Activated CD4-positive, alpha-beta T cell treated with anti-CD3 and anti-CD28 coated beads for 48 hours (primary cell): ENCODE results near the gene PNPLA7.
"Not testable (repeated sequence)": the region's sequence is repeated elsewhere in the genome, so short reads cannot be mapped to it uniquely, and the experiment has no call there.

Source experiments
- DNase-seq: peaks from one replicate; pipeline ENCODE4 v3.0.0-alpha.2; 2020

The PNPLA7 gene

DNA sequence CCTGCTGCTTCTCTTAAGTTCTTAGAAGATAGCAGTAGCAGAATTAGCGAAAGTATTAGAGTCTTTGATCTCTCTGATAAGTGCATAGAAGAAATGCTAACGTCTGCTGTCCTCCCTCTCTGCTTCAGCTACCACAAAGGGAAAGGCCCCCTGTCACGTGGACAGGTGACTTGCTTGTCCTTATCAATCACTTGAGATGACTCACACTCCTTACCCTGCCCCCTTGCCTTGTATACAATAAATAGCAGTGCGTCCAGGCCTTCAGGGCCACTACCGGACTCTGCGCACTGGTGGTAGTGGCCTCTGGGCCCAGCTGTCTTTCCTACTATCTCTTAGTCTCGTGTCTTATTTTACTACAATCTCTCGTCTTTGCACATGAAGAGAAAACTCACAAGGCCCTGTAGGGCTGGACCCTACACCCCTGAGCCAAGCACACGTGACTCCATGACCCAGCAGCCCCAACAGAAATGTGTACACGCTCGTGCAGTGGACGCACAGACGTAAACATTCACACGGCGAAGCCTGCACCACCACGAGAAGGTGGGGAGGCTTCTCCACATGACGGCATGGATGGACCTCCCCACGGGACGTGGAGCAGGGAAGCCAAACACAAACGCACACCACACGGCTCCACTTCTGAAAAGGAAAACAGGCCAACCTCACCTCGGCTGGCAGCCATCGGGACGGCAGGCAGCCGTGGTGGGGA lies 38.3 kb downstream of the PNPLA7 start:
- no peak for DNase-seq

DNA sequence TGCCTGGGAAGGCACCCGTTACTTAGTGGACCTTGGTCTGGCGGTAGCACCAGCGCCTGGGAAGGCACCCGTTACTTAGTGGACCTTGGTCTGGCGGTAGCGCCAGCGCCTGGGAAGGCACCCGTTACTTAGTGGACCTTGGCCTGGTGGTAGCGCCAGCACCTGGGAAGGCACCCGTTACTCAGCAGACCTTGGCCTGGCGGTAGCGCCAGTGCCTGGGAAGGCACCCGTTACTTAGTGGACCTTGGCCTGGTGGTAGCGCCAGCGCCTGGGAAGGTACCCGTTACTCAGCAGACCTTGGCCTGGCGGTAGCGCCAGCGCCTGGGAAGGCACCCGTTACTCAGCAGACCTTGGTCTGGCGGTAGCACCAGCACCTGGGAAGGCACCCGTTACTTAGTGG lies 39.1 kb downstream of the PNPLA7 start:
- not testable (repeated sequence) for DNase-seq

DNA sequence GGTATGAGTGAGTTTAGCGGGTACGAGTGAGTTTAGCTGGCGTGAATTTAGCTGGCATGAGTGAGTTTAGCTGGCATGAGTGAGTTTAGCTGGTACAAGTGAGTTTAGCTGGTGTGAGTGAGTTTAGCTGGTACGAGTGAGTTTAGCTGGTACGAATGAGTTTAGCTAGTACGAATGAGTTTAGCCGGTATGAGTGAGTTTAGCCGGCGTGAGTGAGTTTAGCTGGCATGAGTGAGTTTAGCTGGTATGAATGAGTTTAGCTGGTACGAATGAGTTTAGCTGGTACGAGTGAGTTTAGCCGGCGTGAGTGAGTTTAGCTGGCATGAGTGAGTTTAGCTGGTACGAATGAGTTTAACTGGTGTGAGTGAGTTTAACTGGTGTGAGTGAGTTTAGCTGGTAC lies 41.0 kb downstream of the PNPLA7 start:
- no peak for DNase-seq

DNA sequence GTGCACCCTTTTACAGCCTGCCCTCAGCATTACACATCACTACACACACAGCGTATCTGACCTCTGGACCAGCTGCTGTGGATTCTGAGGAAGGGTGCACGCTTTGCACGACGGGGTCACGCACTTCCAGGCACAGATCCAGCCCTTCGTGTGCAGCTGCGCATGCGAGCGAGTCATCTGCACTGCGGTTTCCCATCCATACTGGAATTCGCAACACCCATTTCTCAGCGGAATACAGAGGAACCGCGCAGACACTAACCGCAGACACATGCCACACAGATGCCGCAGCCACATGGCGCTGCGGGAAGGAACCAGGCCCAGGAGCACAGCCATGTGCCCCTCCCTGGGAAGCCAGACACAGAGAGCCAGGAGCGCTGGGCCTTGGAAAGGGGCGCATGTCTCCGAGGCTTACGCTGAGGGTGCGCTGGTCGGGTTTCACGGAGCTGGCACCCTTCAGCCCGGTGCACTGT lies 43.5 kb downstream of the PNPLA7 start:
- no peak for DNase-seq

DNA sequence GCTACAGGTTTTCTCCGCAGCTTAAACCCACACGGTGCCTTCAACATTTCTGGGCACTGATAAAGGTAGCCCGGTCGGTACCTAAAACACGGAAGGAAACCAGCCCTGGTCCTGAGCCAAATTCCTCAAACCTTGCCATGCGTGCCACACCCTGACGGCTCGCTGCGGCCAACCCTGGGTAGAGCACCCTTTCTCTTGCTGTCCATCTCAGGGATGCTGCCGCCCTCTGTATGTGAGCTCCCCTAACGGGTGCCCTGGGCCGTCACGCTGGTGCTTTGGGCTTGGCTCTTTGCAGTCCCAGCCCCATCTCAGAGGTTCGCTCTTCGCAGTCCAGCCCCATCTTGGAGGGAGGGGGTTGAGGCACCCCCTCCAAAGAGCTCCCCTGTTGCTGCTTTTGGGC lies 43.9 kb downstream of the PNPLA7 start:
- DNase-seq: no peak

DNA sequence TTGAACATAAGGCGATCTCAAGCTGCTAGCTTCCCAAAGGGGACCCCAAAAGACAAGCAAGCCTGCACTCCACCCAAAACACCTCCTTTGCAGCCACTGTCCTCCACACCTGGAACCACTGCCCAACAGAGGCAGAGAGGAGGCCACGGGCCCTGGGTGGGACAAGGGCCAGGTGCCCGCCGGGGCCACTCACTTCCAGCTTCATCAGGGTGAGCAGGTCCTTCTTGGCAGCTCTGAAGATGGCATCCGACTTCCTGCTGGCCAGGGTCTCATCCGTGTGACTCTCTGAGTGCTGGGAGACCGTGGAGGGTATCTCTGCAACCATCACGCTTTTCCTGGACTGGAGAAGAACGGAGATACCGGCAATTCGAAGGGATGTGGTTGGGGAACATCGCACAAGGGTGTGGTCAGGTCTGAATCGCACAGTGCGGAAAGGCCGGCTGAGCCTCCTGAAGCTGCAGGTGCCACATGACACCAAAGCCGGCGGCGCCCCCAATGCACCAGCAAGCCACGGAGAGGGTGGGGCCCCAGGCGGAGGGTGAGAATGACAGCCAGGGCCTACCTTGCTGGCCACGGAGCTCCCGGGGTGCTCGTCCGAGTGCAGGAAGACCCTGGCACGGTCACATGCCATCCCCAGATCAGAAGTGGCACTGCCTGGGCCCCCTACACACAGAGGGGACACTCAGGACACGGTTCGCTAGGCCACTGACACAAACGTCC lies 44.6 kb downstream of the PNPLA7 start:
- DNase-seq: no peak

DNA sequence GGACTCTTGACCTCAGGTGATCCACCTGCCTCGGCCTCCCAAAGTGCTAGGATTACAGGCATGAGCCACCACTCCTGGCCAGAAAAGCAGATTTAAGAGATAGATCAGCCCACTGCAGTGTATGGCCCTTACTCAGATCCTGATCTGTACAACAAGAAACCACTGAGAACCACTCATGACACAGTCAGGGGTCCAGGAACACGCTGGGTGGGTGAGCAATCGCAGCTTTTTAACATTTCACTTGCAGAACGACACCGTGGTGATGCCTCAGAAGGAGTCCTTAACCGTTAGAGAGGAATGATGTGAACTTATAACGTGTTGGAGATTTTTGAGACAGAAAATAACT lies 45.8 kb downstream of the PNPLA7 start:
- peak; percentile 18 for DNase-seq

DNA sequence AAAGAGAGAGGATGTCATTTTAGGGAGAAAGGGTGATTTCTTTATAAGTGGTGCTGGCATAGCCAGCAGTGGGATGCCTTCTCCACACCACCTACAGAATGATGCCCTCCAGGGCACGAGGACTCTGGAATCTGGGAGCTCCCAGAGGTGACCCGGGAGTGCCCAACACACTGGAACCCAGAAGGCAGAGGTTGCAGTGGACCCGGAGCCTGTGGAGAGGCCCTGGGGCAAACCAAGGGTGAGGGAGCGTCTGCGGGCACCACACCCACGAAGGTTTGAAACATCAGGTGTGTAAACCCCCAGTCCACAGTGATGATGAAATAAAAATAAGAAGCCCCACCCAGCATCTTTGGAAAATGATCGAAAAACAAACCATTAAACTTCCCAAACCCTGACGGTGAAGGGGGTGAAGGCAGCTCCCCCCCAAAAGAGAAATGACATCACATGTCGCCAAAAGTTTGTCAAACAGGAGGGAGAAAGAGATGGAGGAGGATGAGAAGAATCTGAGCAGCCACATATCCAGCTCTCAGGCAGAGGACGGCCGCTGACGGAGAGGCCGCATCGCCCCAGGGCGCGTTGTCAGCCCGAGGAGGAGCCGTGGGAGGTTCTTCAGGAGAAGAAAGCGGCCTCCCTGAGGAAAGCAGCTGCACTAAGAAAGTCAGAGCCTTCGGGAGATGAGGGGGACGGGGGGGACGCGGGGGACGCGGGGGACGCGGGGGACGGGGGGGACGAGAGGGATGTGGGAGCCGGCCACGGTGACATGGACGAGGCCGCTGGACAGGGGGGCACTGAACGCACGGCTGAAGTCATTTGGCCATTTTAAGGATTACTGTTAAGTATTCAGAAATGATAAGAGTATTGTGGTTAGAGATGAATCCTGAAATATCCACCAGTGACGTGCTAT lies 47.9 kb downstream of the PNPLA7 start:
- DNase-seq: peak; percentile 16

DNA sequence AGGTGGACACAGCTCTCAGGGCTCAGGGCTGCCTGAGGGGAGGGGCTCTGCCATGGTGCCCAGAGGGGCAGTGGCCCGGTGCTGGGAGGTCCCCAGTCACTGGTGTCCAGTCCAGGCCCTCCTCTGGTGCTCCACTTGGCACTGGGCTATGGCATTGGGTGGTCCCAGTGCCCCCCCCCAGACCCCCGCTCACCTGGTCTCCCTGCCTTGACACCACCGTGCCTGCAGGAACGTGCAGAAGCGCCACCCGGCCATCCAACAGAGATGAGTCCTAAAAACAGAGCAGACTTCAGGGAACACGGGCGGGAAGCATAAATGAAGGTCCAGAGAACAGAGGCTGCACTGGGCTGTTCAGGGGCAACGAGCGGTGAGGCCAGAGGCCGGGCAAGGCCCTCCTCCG lies 48.7 kb downstream of the PNPLA7 start:
- no peak for DNase-seq

DNA sequence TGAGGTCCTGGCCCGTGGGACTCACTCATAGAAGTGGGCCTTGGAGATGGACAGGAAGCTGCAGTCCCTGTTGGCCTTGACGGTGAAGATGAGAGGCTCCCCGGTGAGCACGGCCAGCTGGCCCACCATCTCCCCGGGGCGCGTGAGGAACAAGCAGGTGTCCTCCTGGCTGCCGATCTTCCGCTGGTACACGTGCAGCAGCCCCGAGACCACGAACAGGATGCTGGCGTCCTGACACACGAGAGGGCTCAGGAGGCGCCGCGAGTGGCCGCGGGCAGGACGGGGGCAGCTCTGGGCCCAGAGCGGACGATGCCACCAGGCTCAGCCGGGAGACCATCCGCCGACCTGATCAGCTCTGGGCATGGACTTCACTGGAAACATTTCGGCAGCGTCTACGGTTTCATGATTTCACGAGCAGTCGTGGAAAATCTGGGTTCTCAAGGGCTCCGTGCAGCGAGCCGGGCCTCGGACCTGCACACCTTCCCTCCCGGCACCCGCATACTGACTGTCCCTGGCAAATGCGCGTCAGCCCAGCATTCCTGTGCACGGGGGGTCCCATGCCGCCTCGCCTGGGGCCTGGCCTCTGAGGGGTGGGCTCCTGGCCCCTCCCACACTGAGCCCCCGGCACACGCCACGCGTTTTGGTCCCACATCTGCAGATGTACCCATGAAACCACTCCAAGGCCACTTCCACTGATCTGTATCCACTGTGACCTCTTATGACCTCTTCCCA lies 49.4 kb downstream of the PNPLA7 start:
- DNase-seq: no peak

DNA sequence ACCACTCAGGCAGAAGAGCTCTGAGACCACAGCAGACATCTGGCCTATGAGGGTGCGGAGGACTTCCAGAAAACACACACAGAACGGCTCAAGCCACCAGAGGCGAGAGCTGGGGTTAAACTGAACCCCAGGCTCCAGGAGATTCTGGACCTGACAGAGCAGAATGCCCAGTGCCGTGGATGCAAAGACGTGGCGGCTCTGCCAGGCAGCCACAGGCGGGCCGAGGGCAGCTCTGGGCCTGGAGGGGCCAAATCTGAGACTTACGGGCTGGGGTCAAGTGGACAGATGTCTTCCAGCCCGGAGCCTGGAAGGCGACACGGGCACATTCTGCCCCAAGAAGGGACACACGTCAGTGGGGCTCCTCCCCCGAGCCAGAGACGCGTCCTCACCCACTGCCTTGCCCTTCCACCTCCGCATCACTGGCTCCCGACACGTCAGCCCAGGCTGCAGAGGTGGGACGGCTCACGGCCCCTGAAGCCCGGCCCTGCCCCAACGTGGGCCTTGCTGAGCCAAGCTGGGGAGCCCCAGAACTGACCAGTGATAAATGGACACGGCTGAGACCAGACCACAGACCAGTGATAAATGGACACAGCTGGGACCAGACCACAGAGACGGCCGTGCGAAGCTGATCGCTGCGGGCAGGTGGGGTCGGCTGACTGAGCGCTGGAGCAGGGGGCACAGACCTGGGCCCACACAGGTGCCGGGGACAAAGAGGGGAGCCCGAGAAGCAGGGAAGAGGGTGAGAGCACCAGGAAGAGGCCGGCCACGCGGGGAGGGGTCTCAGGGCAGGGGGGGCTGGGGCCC lies 50.1 kb downstream of the PNPLA7 start:
- no peak for DNase-seq

DNA sequence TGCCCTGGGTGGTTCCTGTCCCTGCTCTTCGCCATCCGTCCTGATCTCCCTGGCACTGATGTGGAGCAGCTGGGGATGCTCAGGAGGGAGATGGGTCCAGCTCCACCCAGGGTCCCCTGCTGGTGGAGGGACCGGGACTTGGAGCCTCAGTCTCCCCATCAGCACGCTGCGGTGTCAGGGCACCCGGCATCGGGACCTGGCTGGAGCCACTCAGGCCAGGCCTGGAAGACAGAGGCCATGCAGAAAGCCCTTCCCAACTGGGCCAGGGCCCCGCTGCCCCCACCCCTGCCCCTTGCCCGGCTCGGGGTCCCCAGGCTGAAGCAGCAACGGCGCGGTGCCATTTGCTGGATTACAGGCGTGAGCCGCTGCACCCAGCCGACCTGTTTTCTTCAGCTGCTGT lies 50.8 kb downstream of the PNPLA7 start:
- no peak for DNase-seq

DNA sequence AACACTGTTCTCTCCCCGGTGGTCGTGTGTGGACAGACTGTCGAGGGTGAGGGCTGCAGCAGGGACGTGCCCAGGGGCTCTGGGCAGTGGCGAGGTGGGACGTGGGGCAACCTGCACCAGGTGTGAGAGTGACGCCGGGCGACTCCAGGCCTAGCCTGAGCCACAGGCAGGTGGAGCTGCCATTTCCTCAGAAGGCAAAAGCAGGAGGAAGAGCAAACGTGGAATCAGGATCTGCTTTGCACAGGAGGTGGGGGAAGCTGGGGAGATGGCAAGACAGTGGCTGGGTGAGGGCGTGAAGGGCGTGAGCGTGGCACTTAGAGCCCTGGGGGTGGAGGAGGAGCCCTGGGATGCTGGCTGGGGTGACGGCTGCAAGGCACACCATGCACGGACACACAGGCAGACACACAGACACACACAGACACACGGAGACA lies 51.5 kb downstream of the PNPLA7 start:
- DNase-seq: no peak

DNA sequence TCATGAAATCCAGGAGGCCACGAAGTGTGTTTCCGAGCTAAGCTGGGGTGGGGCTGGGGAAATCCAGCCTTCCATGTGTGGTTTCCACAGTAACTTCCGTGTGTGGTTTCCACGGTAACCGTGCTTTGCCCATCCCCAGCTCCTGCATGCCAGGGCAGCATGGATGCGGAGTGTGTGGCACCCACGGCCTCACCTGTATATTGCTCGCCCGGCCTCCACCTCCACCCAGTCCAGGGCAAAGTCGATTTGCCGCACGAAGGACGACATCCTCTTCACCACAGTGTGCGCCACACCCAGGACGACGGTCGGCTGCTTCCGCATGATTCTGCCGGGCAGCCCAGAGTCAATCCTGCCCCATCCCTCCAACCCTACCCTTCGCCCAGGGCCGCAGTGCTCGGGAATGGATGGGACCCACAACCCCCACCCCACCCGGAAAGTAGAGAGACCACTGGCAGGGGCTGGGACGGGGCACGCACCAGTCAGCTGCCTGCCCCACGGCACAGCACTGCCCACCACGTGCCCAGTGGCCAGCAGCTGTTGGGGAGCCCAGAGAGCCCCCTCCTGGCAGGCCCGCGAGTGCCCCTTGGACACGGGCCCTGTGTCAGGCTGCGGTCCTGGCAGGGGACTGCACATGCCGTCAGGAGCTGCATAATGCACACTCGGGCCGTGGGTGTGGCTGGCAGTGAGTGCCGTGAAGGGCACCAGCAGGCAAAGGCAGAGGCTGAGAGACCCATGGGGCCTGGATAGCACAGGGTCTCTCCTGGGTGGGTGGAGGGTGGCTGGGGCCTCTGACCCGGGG lies 52.1 kb downstream of the PNPLA7 start:
- no peak for DNase-seq

DNA sequence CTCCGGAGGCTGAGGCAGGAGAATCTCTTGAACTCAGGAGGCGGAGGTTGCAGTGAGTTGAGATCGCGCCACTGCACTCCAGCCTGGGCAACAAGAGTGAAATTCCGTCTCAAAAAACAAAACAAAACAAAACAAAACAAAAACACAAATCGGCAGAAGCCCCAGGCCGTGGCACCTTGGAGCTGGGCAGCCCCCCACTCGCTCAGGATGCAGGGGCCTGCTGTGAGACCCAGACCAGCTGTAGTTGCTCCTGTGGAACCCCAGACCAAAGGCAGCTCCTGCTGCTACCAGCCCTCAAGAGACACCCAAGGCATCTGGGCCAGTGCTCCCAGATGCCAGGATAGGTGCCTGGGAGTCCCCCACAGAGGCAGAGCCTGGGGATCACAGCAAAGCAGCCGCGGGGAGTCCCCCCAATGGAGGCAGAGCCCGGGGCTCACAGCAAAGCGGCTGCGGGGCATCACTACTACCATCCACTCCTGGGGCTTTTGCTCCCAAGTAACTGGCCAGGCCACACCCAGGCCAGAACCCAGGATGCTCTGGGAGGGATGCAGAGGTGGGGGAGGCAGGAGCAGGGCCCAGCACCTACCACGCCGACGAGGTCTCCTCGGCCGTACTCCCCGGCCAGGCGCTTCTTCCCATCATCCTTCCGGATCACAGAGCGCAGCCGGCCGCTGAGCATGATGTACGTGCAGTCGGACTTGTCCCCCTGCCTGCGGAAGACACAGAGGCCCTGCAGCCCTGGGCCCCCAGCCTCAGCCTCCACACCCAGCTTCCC lies 53.4 kb downstream of the PNPLA7 start:
- DNase-seq: no peak

DNA sequence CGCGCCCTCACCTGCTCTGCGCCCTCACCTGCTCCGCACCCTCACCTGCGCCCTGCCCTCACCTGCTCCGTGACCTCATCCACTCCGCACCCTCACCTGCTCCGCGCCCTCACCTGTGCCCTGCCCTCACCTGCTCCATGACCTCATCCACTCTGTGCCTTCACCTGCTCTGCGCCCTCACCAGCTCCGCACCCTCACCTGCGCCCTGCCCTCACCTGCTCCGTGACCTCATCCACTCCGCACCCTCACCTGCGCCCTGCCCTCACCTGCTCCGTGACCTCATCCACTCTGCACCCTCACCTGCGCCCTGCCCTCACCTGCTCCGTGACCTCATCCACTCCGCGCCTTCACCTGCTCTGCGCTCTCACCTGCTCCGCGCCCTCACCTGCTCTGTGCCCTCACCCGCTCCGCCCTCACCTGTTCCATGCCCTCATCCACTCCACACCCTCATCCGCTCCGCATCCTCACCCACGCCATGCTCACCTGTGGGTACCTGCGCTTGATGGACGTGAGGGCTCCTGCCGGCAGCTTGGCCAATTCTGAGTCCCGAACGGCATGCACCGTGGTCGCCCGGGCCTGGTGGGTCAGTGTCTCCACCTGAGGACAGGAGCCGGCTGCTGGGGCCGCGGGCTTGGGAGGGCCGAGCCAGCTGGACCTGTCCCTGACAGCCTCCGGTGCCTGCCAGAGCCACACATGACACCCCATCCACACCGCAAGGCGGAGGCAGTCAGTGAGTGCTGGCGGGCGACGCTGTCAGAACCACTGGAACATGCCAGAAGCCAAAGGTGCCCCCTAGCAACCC lies 55.5 kb downstream of the PNPLA7 start:
- DNase-seq: no peak

DNA sequence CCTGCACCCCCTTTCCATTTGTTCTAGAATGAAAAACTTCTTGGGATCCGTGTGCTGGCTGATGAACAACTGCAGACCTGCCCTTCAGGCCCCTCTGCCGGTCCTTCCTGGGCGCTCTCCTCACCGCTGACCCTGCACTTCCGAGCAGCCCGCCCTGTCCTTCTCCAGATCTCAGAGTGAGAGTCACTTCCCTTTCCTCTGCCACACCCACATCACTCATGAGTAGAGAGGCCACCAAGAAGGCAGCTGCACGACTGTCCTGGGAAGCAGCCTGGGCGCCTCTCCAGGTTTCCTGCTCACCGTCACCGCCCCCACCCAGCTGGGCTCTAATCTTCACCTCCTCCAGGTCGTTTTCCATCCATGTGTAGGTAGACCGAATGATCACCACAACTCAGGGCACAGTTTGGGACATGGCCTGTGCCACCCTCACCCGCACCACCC lies 56.1 kb downstream of the PNPLA7 start:
- DNase-seq: no peak

DNA sequence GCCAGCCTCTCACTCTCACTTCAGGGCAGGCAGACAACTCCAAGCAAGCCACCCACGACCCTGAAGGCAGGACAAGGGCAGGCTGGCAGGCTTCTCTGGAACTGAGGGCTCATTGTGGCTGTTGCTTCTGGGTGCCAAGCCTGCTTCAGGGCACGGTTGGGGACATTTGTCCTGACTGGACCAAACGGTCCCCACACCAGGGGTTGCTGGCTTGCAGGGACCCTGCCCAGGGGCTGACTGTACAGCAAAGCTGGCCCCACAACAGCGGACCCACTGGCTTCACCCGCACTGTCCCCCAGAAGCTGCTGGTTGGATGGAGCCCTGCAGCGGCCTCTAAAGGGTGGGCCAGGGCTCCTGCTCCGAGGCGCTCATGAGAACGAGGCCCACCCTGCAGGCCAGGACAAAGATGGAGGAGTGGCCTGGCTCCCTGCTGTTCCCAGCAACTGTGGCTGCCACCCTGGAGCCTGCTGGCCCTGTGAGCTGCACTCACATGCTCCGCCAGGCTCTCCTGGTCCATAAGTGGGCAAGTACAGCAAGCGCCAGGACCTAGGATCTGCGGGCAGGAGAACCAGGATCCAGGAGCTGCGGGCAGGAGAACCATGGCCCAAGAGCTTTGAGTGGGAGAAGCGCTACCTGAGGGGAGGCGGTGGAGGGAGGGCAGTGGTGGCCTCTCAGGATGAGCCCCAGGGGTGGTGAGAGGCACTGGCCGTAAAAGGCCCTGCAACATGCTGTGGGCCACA lies 56.7 kb downstream of the PNPLA7 start:
- DNase-seq: no peak
